NB4 (cell line): ENCODE measurements around the gene AKT3.

Source experiments
- POLR2A ChIP-seq: IDR thresholded peaks from 2 replicates; pipeline ENCODE4 v1.6.1; 2011; ENCODE audit warnings: mild to moderate bottlenecking; ENCODE audit not compliant: insufficient read length; ENCODE audit errors: extremely low read depth
- TF ChIP-seq, protein P1 (sequence below): IDR thresholded peaks from one replicate; pipeline ENCODE4 v1.5.1; 2012; ENCODE audit warnings: low read depth, low read length

DNA sequence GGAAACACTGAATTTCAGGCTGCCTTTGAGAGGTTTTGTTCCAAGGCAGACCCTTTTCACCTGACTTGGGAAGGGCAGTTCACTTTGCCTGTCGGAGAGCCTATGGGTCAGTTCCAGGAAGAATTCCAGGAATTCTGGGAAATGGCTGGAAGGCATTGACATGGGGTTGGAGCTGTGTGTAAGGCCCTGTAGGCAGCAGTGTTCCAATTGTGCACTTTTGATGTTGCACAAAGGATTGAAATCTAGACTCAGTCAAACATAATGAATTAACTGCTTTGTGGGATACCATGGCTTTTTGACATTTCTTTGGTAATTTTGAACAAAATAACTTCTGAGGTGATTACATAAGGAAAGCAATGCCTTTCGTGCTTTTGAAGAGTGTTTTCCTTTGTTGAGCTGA is 409.6 kb downstream of the AKT3 start:
- TF ChIP-seq, protein P1, sequence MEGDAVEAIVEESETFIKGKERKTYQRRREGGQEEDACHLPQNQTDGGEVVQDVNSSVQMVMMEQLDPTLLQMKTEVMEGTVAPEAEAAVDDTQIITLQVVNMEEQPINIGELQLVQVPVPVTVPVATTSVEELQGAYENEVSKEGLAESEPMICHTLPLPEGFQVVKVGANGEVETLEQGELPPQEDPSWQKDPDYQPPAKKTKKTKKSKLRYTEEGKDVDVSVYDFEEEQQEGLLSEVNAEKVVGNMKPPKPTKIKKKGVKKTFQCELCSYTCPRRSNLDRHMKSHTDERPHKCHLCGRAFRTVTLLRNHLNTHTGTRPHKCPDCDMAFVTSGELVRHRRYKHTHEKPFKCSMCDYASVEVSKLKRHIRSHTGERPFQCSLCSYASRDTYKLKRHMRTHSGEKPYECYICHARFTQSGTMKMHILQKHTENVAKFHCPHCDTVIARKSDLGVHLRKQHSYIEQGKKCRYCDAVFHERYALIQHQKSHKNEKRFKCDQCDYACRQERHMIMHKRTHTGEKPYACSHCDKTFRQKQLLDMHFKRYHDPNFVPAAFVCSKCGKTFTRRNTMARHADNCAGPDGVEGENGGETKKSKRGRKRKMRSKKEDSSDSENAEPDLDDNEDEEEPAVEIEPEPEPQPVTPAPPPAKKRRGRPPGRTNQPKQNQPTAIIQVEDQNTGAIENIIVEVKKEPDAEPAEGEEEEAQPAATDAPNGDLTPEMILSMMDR = no peak
- no peak for TF ChIP-seq POLR2A
